HG03460 (cell line): Measurements from ENCODE around the gene RACK1.
"Not testable (repeated sequence)": the region's sequence is repeated elsewhere in the genome, so short reads cannot be mapped to it uniquely, and the experiment has no call there.

Source experiments
- ATAC-seq: cut with Tn5 transposase; IDR thresholded peaks from one replicate; pipeline ENCODE4 v1.9.1; 2021; ENCODE audit not compliant: unreplicated experiment

RACK1 gene

DNA sequence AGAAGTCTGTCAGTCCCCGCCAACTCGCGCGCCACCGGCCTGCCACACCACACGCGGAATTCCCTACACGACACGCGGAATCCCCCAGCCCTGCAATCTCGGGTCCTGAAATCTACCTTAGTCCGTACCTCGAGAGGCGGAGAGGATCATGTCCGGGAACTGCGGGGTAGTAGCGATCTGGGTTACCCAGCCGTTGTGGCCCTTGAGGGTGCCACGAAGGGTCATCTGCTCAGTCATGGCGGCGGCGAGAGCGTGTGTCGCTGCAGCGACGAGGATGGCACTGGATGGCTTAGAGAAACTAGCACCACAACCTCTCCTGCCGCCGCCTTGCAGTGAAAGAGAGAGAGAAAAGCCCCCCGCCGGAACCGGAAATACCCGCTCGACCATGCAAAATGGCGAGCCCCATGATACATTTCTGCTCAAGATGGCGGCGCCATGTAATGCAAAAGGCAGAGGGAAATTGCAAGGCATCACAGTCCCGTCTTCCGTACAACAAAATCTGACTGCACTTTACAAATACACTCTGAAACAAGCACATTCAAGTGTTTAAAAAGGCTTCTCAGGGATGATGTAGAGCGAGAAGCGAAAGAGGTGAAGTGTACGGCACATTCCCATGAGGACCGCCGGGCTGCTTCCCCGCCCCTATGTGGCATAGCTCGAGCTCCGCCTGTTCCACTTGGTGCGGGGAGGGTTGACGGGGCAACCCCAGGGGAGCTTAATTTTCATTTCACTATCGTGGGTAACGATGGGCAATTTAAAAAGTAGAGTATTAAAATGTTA, at the start of gene RACK1:
TSS of gene RACK1 (minus strand) at position 343 of the 780 bp plus-strand sequence. CDS start at position 237, 106 bp downstream.
- ATAC-seq, result peak; percentile 61

DNA sequence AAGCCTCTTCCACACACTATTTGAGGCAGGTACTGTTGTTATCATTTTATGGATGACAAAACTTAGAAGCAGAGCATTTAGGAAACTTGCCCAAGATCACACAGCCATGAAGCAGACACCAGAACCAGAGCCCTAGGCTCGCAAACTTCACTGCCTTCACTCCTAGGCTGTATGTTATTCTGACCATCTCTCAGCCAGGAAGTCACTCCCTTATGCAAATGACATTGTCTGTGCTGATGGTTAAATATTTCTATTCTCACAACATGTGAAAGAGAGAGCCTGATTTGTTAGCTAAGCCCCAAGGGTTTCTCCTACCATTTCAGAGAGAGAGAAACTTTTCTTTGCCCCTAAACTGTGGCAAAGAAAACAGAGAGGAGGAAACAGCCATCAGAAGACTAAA, 43.6 kb upstream of the RACK1 start:
- ATAC-seq, result peak; percentile 75

GRCh38 chr5:181285962-181286705, 42.4 kb upstream of the RACK1 start:
- ATAC-seq, result not testable (repeated sequence)

DNA sequence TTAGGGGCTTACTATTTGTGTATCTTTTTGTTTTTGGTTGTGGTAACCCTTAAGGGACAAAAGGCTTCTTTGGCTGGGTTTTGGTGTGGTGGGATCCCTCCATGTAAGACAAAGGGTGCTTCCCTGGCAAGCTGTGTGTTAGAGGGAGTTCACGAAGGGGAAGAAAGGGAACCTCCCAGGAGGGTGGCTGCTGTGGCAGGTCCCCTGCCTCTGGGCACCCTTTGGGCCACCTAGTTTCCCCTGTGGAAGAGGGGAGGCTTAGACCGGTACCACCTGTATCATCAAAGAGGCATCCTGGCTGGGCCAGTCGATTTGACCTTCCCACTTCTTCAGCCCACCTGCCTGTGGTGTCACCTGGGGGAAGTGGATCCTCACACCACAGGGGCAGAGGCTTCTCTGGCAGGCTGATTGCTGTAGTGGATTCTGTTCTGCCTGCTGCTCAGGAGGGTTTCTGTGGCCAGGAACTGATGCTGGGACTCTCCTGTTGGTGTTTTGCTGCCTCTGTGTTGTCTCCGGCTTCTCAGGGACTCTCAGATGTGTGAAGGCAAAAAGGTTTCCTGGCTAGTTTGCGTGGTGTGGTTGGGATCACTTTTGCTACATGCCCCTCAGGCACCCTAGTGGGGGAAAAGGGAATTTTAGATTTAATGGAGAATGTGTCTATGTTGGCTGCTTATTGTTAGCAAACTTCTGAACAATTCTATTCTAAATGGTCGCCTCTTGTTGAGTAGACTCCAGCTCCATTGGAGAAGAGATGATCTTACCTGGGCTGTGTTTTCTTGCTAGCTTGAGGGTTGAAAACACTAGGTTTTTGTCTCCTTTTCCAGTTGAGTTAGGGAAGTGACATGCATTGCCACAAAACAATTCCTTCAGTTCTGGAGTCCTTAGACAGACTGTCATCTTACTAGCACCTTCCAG, 40.4 kb upstream of the RACK1 start:
- not testable (repeated sequence) for ATAC-seq

GRCh38 chr5:181283347-181283746, 39.6 kb upstream of the RACK1 start:
- ATAC-seq, result no peak

DNA sequence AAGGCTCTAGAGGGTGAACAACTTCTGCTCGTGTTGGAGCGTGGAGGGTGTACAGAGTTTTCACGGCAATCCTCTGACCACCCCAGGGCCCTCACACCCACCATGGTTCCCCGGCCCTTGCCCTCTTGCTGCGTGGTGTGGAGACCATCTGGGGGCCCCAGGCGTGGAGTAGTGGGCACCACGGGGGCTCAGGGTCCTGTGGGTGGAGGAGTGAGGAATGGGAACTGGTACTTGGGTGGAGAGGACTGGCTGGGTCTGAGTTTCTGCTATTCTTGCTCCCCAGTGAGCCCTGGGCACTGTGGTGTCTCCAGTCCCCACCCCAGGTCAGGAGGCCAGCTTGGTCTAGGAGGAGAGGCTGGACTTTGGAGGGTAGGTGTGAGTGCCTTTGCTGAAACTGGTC, 39.2 kb upstream of the RACK1 start:
- ATAC-seq, result no peak

- ATAC-seq, result not testable (repeated sequence)
Measured at GRCh38 chr5:181282415-181282814, 38.7 kb upstream of the RACK1 start.

DNA sequence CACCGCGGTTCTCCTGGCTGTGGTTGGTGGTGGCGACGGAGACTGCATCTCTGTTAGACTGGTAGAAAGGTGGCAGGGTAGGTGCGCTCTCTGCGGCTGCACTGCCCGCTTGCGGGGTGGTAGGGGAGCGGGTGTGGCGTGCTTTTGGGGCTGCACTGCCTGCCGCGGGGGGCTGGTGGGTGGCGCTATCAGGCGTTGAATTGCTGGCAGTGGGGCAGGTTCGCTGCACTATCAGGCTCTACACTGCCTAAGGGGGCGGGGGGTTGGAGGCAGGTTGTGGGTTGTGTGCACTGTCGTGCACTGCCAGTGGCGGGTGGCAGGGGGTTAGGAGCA, 38.2 kb upstream of the RACK1 start:
- no peak for ATAC-seq

DNA sequence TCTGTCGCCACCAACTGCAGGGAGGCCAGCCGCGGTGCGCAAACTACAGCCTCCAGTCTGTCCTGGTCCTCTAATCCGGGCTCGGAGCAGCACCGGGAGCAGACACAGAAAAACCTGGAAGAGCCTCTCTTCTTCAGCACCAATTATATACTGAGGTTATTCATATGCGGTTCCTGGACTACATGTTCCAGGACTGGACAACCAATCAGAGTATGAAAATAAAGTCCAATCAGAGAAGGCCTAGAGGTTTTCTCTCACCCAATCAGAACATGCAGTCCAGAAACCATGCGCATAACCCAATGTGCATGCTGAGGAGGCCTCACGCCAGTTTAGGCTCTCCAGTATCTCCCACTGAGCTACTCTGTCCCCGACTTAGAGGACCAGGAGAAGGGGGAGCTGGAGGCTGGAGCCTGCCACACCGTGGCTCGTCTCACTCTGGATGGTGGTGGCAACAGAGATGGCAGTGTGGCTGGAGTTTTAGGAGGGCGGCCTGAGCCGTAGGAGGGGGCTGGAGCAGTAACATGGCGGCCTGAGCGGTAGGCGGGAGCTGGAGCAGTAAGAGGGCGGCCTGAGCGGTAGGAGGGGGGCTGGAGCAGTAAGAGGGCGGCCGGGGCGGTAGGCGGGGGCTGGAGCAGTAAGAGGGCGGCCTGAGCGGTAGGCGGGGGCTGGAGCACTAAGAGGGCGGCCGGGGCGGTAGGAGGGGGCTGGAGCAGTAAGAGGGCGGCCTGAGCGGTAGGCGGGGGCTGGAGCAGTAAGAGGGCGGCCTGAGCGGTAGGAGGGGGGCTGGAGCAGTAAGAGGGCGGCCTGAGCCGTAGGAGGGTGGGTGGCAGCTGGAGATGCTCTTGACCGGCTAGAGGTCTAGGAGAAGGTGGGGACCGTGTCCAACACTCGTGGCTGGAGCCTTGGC, 37.6 kb upstream of the RACK1 start:
- no peak for ATAC-seq

GRCh38 chr5:181280251-181280762, 36.6 kb upstream of the RACK1 start:
- ATAC-seq, result no peak

DNA sequence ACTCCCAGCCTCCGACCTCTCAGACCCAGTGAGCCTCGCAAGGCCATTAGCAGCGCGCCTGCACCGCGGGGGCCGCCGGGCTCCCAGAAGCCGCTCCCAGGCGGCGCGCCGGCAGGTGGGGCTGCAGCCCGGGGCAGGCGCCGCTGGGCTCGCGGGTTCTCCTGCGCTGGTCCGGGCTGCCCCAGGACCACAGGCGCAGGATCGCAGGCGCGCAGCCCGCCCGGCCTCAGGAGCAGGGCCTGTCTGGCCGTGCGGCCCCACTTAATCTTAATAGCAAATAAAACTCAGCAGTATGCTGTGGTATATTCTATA, 29.7 kb upstream of the RACK1 start:
- ATAC-seq, result not testable (repeated sequence)

DNA sequence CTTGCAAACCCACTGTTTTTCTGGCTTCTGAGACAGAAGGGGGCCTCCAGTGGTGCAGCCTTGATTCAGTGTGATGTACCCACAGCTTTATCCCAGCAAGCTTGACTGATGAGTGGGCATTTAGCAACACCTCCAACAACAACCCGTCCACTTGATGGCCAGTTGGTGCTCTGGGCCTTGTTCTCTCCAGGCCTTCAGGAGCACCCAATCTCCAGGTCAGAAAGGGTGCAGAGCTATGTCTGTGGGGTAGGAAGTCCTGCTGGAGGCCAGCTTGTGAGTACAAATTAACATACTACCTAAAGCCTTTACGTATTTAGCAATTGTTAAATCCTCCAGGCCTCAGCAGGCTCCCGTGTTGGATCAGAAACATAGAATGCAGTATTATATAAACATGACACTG, 27.4 kb upstream of the RACK1 start:
- no peak for ATAC-seq

- ATAC-seq, result not testable (repeated sequence)
Measured at GRCh38 chr5:181267907-181268306, 24.2 kb upstream of the RACK1 start.

DNA sequence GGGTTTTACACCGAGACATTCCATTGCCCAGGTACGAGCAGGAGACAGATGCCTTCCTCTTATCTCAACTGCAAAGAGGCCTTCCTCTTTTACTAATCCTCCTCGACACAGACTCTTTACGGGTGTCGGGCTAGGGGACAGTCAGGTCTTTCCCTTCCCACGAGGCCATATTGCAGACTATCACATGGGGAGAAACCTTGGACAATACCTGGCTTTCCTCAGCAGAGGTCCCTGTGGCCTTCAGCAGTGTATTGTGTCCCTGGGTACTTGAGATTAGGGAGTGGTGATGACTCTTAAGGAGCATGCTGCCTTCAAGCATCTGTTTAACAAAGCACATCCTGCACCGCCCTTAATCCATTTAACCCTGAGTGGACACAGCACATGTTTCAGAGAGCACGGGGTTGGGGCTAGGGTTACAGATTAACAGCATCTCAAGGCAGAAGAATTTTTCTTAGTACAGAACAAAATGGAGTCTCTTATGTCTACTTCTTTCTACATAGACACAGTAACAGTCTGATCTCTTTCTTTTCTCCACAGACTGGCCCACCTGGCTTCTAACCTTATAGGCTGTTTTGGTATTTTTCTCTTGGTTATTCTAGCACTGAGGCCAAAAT, 23.7 kb upstream of the RACK1 start:
- ATAC-seq, result not testable (repeated sequence)

DNA sequence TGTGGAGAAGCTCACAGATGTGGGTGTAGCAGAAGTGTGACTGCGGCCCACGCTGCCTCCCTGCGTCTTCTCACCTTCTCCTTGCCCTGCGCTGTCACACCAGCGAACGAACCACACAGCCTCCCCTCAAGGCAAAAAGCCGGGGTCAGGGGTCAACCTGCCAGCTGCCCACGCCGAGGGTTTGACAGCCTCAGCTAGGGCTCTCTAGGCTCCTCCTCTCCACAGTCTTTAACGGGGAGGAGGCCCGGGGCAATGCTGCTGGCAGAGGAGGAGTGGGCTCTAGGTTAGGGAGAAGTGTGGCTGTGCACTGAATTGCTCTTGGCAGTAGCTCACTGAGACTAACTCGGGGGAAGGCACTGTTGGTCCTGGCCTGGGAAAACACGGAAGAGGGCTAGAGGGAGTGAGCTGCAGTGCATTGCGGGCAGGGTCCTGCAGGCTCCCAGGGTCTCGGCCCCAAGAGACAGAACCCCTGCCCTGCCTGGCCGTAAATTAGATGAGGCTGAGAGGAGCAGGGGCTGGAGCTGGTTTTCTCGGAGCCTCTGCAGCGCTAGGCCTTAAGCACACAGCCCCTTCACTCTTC, 21.5 kb upstream of the RACK1 start:
- no peak for ATAC-seq

DNA sequence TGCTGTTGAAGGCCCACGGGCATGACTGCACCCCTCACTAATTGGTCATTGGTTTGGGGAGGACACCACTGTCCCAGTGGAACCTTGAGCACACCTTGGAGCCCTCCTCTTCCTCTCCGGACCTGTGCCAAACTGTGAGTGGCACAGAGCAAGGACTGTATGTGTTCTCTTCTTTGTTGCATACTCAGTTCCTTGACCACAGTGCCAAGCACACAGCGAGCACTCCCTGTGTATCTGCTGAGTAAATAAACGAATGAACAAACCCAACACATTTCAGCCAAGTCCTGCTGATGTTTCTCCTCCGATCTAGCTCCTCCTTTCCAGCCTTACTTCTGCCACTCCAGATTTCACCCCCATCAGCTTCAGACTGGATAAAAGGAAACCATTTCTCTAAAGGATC, 19.9 kb upstream of the RACK1 start:
- ATAC-seq, result no peak

GRCh38 chr5:181261320-181262049, 17.8 kb upstream of the RACK1 start:
- peak; percentile 58 for ATAC-seq

DNA sequence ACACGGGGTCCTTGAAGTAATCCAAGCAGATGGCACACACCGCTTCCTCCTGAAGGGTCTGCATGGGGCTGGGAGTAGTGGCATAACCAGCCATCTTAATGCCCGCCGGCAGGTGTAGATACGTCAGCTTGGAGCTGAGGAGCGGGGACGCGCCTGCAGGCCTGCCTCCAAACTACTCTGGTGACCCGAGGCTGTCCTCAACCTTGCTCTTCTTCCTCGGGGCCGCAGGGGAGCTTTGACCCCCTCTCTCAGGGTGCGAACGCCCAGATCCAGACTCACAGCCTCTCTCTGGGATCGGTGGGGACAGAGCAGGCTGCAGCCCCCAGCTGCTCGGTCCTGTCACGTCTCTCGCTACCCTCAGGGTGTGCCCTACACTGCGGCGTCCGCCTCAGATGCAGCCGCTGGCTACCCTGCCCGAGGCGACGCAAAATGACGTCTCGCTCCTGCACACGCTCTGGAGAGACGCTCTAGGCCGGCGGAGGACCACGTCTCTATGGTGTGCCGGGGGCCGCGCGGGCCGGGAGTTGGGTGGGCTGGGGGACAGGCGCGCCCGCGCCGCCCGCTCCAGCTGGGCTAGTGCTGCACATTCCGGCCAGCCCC, 17.1 kb upstream of the RACK1 start, which contains the start of gene TRIM52:
TSS of gene TRIM52 (minus strand) at position 424 of the 600 bp plus-strand sequence. CDS start at position 94, 330 bp downstream.
- ATAC-seq, result peak; percentile 79
